Lung (tissue), 12 donors: Measurements from ENCODE around the gene ART4. TPM values are rescaled to one million over a fixed set of nuclear protein-coding genes. Genes with fewer than 3 reads are reported as not detected.

Experiments used
- ATAC-seq: fragments of 200-7000 bp; cut with Tn5 transposase; one replicate; pipeline ENCODE4 v1.9.1; 2020; ENCODE audit warnings: moderate number of reproducible peaks; ENCODE audit not compliant: insufficient read depth, low FRiP score
- DNase-seq, 3 donors: peaks; one replicate each; pipeline ENCODE4 v3.0.0-alpha.2; 2013 to 2017
- H3K27ac ChIP-seq, 2 donors: one replicate each; pipeline ENCODE4 v1.5.1; 2013; ENCODE audit warnings: mild to moderate bottlenecking in 2 of 2, moderate library complexity in 2 of 2, control low read depth in 1 of 2, inconsistent platforms in 1 of 2, low read depth in 1 of 2, low read length in 1 of 2
- H3K27me3 ChIP-seq, 3 donors: one replicate each; pipeline ENCODE4 v1.5.1; 2013; ENCODE audit warnings: low read length in 2 of 3; ENCODE audit not compliant: control insufficient read depth in 3 of 3, insufficient read depth in 3 of 3
- H3K36me3 ChIP-seq, 4 donors: one replicate each; pipeline ENCODE4 v1.5.1; 2013; ENCODE audit warnings: low read length in 4 of 4, mild to moderate bottlenecking in 1 of 4, moderate library complexity in 1 of 4; ENCODE audit not compliant: control insufficient read depth in 4 of 4, insufficient read depth in 4 of 4
- H3K4me1 ChIP-seq, 5 donors: one replicate each; pipeline ENCODE4 v1.5.1; 2013; ENCODE audit warnings: low read length in 5 of 5, mild to moderate bottlenecking in 2 of 5, moderate library complexity in 1 of 5; ENCODE audit not compliant: control insufficient read depth in 5 of 5, insufficient read depth in 5 of 5
- H3K4me3 ChIP-seq: one replicate; pipeline ENCODE4 v1.5.1; 2013; ENCODE audit warnings: mild to moderate bottlenecking, control low read depth, moderate library complexity
- H3K9ac ChIP-seq, 2 donors: one replicate each; pipeline ENCODE4 v1.5.1; 2013; ENCODE audit warnings: low read length in 2 of 2, control low read depth in 1 of 2; ENCODE audit not compliant: insufficient read depth in 1 of 2
- H3K9me3 ChIP-seq, 4 donors: one replicate each; pipeline ENCODE4 v1.5.1; 2013; ENCODE audit warnings: low read length in 3 of 4, mild to moderate bottlenecking in 1 of 4, moderate library complexity in 1 of 4; ENCODE audit not compliant: control insufficient read depth in 4 of 4, insufficient read depth in 3 of 4
- CTCF ChIP-seq: IDR thresholded peaks from 2 replicates; pipeline ENCODE4 v1.5.1; 2012; ENCODE audit warnings: mild to moderate bottlenecking; ENCODE audit errors: control extremely low read depth, extremely low read depth
- WGBS, 2 donors: extraction: QIAGEN DNeasy Blood & Tissue Kit; methylation state at CpG; one replicate each; pipeline ENCODE4 v1.1.7; 2013; 5-methylcytosine and 5-hydroxymethylcytosine counted together
- polyA plus RNA-seq, 2 donors: library from polyadenylated mRNA; stranded (reverse); fragments of 200-250 nt; gene quantifications; one replicate each; pipeline ENCODE4 v1.2.1, GENCODE V29; 2013
- total RNA-seq, 2 donors: library from RNA; depleted of rRNA in 1 of 2; stranded (reverse); fragments of >200 nt in 1 of 2; gene quantifications; one replicate each; pipeline ENCODE4 v1.2.1, GENCODE V29; 2014 to 2021
- donor health status: control.
- donor health status: control.
- donor health status: Bipolar disorder and iron deficiency.
- donor health status: healthy.
- donor health status: DM: yes; HTN: yes; CAD: no.

The ART4 gene
- total and polyA plus RNA-seq, 4 donors = 0.76 to 3.1 (median 0.92) TPM

- H3K9ac ChIP-seq = no peak overlapping the region
- 88 to 95% methylated on average over 3 of the region's 3 CpGs for WGBS, 2 donors
- H3K9me3 ChIP-seq = no peaks in the 10 kb centered on the region
- H3K27ac ChIP-seq = no peak overlapping the region
- ATAC-seq (no peak), DNase-seq (no peak)
- TF ChIP-seq CTCF = no peak
- no peaks in the 10 kb centered on the region for H3K36me3 ChIP-seq
- peaks cover 0 to 17% (median 0%) of the 10 kb centered on the region in 5 donors for H3K4me1 ChIP-seq
- no peak overlapping the region for H3K4me3 ChIP-seq
- H3K27me3 ChIP-seq = peaks cover 0 to 2% (median 0%) of the 10 kb centered on the region in 3 donors
These were observed 10.0 kb downstream of the ART4 start for GRCh38 chr12:14833336-14833735.

- H3K4me1 ChIP-seq = peaks cover 0 to 3% (median 0%) of the 10 kb centered on the region in 5 donors
- H3K36me3 ChIP-seq = no peaks in the 10 kb centered on the region
- H3K9ac ChIP-seq = no peak overlapping the region
- ATAC-seq (no peak), DNase-seq (no peak)
- no peak for TF ChIP-seq CTCF
- H3K27me3 ChIP-seq = peaks cover 0 to 2% (median 0%) of the 10 kb centered on the region in 3 donors
- H3K27ac ChIP-seq = no peak overlapping the region
- H3K9me3 ChIP-seq = peaks cover 0 to 2% (median 0%) of the 10 kb centered on the region in 4 donors
- no peak overlapping the region for H3K4me3 ChIP-seq
These were observed 14.4 kb downstream of the ART4 start for GRCh38 chr12:14828892-14829291.

GRCh38 chr12:14827043-14827442 lies 16.3 kb downstream of the ART4 start:
- no peak for ATAC-seq

More at GRCh38 chr12:14827043-14827442, 16.3 kb downstream of the ART4 start:
- no peaks in the 10 kb centered on the region for H3K36me3 ChIP-seq
- no peak overlapping the region for H3K4me3 ChIP-seq
- H3K9ac ChIP-seq = no peak overlapping the region
- peaks cover 0 to 2% (median 0%) of the 10 kb centered on the region in 5 donors for H3K4me1 ChIP-seq
- peaks cover 0 to 2% (median 0%) of the 10 kb centered on the region in 4 donors for H3K9me3 ChIP-seq
- TF ChIP-seq CTCF = no peak
- no peak overlapping the region for H3K27ac ChIP-seq
- DNase-seq = no peak
- 92 to 98% methylated on average over 2 of the region's 2 CpGs for WGBS, 2 donors
- no peaks in the 10 kb centered on the region for H3K27me3 ChIP-seq
